GM18951 (cell line): ENCODE data around the gene ACOXL.
"Not testable (repeated sequence)": the region's sequence is repeated elsewhere in the genome, so short reads cannot be mapped to it uniquely, and the experiment has no call there.

Experiments
- POLR2A ChIP-seq: IDR thresholded peaks from 4 replicates; pipeline ENCODE4 v1.6.1; 2011; ENCODE audit warnings: mild to moderate bottlenecking; ENCODE audit not compliant: insufficient read length, insufficient read depth; ENCODE audit errors: extremely low read depth
- in situ Hi-C: fragments of 300-500 bp; cut with MboI; formaldehyde crosslinking; loops from one replicate; pipeline ENCODE4 v1.12.0; 2022; ENCODE audit warnings: low sequenced_read_pairs, mixed read lengths, inconsistent platforms; ENCODE audit not compliant: unreplicated experiment

ACOXL gene

DNA sequence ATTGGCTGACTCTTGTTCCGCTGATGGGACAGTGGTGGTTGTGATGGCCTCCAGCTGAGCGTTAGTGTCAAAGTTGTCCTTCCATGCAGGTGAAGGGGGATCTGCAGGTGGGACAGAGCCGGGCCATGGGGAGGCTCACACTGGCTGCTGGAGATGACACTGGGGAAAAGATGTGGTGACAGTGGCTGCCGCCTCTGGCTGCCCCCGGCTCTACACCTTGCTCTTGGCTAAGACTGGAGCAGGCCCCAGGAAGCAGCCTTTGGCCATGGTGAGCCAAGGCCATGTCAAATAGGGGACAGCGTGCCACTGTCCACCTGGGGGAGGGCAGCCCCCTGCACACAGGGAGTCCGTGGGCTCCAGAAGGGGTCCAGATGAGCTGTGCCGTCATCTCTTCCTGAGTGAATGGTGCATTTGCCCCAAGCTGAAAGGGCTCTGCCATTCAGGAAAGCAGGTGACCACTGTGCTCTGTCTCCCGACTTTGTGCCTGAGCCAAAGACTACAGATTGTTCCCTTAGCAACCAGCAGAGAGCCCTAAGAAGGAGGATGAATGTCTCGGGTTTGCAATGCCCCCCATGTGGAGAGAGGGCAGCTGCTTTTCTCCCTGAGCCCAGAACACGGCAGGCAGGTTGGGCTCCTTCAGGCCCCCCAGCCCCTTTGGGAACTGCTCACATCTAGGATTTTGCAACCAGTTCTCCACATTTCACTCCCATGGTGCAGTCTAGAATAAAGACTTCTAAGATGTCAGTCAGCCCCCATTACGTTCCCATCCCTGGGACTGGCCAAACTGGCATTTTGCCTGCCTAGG, 309.2 kb downstream of the ACOXL start:
- TF ChIP-seq POLR2A = no peak
- in situ Hi-C loops = no loop called here

DNA sequence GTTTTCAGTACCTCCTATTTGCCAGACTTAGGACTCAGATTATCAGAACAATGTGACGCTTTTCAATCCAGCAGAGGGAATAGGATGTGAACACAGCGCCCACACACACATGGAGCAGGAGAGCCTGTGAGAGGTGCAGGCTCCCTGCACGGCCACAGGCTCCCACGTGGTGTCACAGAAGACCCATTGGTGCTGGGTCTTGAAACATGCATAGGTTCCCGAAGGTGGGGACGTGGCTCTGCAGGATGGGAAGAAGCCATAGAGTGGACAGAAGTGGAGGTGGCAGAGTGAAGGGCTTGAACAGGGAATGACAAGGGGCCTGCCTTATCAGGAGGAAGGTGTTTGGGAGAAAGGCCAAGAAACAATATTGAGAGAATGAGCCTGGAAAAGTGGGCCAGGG, 309.9 kb downstream of the ACOXL start:
- TF ChIP-seq POLR2A = no peak
- in situ Hi-C loops = no loop called here

DNA sequence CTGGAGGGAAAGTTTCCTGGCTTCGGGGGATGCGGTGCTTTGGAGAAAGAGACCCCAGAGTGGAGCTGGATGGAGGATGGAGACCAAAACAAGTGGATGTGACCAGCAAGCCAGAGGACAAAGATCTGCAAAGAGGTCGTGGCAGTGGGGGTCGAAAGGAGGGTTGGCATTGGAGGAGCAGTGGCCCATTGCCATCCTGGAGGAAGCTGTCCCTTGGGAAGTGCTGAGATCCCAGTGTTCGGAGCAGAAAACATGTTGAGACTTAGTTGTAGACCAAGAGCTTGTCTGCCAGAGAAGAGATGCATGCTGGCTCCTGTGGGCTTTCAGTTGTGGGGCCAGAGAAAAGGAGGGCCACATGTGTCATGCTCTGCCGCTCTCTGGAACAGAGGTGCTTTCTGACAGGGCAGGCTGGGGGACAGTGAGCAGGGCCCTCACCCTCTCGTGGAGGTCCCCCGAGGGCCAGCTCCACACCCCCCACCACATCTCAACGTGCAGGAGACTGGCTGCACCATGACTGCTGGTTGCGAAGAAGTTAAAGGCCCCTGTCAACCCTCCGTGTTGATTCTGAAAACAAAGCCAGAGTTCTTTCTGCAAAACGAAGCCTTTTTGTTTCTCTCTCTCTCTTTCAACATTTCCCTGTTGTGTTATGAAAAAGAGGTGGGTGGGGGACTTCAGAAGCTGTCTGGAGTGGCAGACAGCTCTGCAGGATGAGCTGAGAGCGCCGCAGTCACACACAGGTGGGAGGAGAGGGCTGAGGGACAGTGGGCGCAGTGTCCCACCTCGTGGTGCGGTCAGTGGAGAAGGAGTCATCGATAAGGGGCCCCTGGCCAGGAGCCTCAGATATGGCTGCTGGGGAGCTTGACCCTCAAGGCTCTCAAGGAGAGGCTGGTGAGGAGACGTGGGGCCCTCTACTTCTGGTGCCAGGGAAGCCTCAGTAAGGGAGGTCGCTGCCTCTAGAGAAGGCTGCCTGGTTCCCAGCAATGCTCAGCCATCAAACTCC, 310.7 kb downstream of the ACOXL start:
- no peak for TF ChIP-seq POLR2A
- in situ Hi-C loops = no loop called here

- no peak for TF ChIP-seq POLR2A
- in situ Hi-C loops = no loop called here
Measured at GRCh38 chr2:111044066-111044465, 311.7 kb downstream of the ACOXL start.

DNA sequence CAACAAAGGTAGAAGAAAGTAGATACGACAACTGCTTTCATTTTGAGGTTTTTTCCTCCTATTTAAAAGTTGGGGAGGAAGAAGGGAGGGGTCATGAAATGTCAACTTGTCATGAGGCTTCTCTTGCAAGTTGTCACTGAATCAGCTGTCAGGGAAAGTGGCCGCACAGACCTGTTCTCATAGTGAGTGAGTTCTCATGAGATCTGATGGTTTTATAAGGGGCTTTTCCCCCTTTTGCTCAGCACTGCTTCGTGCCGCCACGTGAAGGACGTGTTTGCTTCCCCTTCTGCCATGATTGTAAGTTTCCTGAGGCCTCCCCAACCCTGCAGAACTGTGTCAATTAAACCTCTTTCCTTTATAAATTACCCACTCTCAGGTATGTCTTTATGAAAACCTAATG, 312.9 kb downstream of the ACOXL start:
- in situ Hi-C loops = not testable (repeated sequence)

- in situ Hi-C loops = no loop called here
- no peak for TF ChIP-seq POLR2A
Measured at GRCh38 chr2:111045771-111046444, 313.5 kb downstream of the ACOXL start.

- TF ChIP-seq POLR2A = no peak
Measured at GRCh38 chr2:111046670-111047069, 314.3 kb downstream of the ACOXL start.

DNA sequence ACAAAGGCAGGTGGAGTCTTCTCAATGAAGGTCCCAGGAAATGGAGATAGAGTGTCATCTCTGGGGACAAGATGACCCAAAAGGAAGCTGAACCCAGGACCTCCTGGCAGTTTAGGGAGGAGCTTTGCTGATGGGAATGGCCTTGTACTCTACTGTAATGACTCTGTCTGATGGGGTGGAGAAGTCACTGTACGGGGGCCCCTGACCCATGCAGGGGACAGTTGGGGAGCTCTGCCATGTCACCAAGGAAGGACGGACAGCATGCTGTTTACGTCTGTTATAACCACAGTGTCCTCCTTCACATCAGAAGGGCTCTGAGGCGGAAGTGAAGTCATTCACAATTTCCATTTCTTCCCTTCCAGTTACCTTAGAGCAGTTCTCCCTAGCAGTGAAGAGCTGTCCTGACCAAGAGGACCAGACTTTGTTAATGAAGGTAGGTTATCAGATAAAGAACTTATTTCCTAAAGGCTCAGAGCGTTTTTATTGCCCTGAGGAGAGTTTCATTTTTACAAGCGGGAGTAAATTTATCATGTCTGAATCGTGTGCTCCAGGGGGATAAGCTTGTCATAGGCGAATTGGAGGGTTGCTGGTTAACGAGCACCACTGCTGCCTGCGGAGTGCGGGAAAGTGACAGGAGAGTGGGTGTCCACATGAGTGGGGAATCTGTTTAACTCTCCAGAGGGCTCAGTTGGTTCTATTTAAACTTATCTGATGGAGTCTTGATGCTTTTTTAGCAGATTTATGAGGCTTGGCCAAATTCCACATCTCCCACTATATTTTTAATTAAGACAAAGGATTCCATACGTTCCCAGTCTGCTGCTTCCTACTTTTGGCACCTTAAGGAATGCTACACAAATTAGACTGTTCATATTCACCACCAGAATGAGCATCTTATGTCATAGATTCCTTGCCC, 316.7 kb downstream of the ACOXL start:
- in situ Hi-C loops = no loop called here

More at GRCh38 chr2:111046670-111047069, 314.3 kb downstream of the ACOXL start:
- in situ Hi-C loops = no loop called here

DNA sequence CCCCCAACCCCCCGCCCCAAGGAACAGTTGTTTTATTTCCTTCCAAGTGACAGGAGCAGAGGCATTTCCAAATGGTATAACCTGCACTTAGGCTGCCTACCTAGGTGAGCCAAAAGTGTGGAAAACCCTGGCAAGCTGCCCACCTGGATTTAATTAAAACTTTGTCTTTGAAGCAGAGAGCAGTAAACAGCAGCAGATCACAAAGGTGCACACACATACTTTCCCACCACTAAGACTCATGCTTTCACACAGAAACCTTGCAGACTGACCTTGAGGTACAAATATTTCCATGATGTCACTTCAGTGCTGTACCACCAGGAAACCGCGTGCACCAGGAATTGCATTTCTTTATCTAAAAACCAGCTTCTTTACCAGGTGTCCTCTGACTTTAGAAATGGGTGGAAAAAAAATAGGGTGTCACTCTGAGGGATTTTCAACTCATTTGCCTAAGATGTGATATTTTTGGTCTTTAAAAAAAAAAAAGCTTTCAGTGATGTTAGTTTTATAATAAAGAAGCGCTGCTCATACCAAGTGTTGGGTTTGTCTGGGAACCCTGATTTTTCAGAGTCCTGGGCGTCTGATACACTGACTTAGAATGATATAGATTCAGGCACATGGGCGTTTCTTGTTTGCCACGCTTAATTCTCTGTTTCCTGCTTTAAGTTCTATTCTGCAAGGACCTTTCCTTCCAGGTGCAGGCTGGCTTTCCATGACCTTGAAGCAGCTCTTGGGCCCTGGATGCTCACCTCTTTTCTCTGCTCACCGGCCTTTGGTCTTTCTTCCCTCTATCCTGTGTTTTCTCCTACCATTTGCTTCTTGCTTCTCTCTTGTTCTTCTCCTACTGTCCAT, 317.6 kb downstream of the ACOXL start:
- TF ChIP-seq POLR2A = no peak
- in situ Hi-C loops = no loop called here

More for the DNA sequence above, 316.7 kb downstream of the ACOXL start:
- no peak for TF ChIP-seq POLR2A

DNA sequence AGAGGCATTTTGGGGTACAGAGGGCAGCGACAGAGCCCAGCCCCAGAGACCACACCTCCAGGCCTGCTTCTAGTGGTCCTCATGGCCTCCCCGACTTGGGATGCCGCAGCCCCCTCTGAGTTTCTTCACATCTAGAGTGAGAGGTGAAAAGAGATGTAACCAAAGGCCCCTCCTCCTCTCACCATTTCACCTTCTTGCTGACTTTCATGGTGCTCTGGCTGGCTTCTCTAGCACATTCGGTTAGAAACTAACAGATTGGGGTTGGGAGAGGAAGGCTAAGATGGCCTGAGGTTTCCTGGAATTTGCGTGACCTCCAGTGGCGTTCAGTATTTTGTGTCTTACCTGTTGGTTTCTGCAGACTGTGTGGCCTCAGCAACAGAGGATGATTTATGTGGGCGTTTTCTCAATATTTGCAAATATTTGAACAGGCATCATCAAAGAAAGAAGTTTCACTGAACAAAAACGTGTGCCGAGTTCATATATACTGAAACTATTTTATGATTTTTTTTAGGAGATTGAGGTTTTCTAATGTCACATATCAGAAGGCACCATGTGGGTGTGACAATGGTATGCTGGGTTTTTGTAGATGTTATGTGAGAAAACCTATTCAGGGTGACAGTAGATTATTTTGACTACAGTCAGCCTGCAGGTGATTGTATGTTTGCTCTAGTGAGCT, 318.5 kb downstream of the ACOXL start:
- in situ Hi-C loops = no loop called here
- no peak for TF ChIP-seq POLR2A

DNA sequence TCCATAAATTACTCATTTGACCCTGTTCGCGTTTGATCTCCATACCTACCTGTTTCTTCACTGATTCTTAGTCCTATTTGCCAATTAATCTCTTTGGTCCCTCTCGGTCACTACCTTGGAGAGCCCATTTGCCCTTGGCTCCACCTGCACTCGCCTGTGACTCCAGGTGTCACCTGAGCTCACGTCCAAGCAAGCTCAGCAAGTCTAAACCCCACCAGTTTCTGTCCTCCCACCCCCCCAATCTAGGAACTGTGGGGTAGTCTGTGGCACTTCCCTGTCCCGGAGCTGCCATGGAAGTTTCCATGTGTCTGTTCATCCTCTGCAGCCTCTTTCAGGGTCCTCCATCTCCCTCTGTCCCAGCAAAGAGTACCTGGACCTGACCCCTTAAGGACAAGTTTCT, 320.2 kb downstream of the ACOXL start:
- no peak for TF ChIP-seq POLR2A
- in situ Hi-C loops = no loop called here
